HG02981 (cell line): ENCODE data around the gene VCAN.

Experiments used
- ATAC-seq: cut with Tn5 transposase; IDR thresholded peaks from one replicate; pipeline ENCODE4 v1.9.1; 2021; ENCODE audit warnings: mild to moderate bottlenecking, moderate library complexity; ENCODE audit not compliant: unreplicated experiment

Gene VCAN

GRCh38 chr5:83467371-83468035 is 4.0 kb upstream of the VCAN start:
- no peak for ATAC-seq

GRCh38 chr5:83469075-83469474 is 2.5 kb upstream of the VCAN start:
- ATAC-seq, result no peak

- no peak for ATAC-seq
Observed at GRCh38 chr5:83470526-83471404, 779 bp upstream of the VCAN start.

GRCh38 chr5:83472213-83472507 is 616 bp downstream of the VCAN start:
- ATAC-seq, result no peak

GRCh38 chr5:83472508-83473345 is 1.2 kb downstream of the VCAN start:
- peak; percentile 51 for ATAC-seq

- ATAC-seq, result peak; percentile 49
Observed at GRCh38 chr5:83473346-83474160, 2.0 kb downstream of the VCAN start.

GRCh38 chr5:83474161-83474796 is 2.7 kb downstream of the VCAN start:
- ATAC-seq, result peak; percentile 41

- ATAC-seq, result no peak
Observed at GRCh38 chr5:83474991-83475390, 3.4 kb downstream of the VCAN start.

GRCh38 chr5:83475391-83475863 is 3.9 kb downstream of the VCAN start:
- no peak for ATAC-seq

GRCh38 chr5:83475935-83476814 is 4.6 kb downstream of the VCAN start:
- ATAC-seq, result no peak

- ATAC-seq, result no peak
Observed at GRCh38 chr5:83482961-83483360, 11.4 kb downstream of the VCAN start.

GRCh38 chr5:83484294-83484693 is 12.8 kb downstream of the VCAN start:
- ATAC-seq, result no peak

GRCh38 chr5:83485842-83486241 is 14.3 kb downstream of the VCAN start:
- ATAC-seq, result no peak

- no peak for ATAC-seq
Observed at GRCh38 chr5:83487155-83487554, 15.6 kb downstream of the VCAN start.

GRCh38 chr5:83488271-83488670 is 16.7 kb downstream of the VCAN start:
- no peak for ATAC-seq

GRCh38 chr5:83488821-83489220 is 17.3 kb downstream of the VCAN start:
- ATAC-seq, result no peak

GRCh38 chr5:83490203-83490602 is 18.7 kb downstream of the VCAN start:
- ATAC-seq, result no peak

GRCh38 chr5:83492331-83492730 is 20.8 kb downstream of the VCAN start:
- no peak for ATAC-seq

GRCh38 chr5:83493644-83494043 is 22.1 kb downstream of the VCAN start:
- ATAC-seq, result no peak
